Cardiac muscle cell (in vitro differentiated cells and primary cell): ENCODE data around the gene HDAC5. TPM values are rescaled to one million over a fixed set of nuclear protein-coding genes. Genes with fewer than 3 reads are reported as not detected.
"Not testable (repeated sequence)": the region's sequence is repeated elsewhere in the genome, so short reads cannot be mapped to it uniquely, and the experiment has no call there.

Experiments used
- DNase-seq, 2 donors: peaks; one replicate each; pipeline versions ENCODE4 v3.0.0 to v3.0.0-alpha.2; 2010 to 2017; ENCODE audit warnings: low read depth in 1 of 2, low spot score in 1 of 2
- H3K27ac ChIP-seq: fragments of 200-600 bp; sonication (generic); 2 replicates; pipeline ENCODE4 v1.5.1; 2016
- H3K27me3 ChIP-seq: fragments of 200-600 bp; sonication (generic); 2 replicates; pipeline ENCODE4 v1.6.0; 2016; ENCODE audit warnings: control low read depth
- H3K36me3 ChIP-seq: fragments of 200-600 bp; sonication (generic); 2 replicates; pipeline ENCODE4 v1.5.1; 2016; ENCODE audit warnings: control low read depth
- H3K4me1 ChIP-seq: fragments of 200-600 bp; sonication (generic); 2 replicates; pipeline ENCODE4 v1.8.1; 2017; ENCODE audit warnings: low read depth, mild to moderate bottlenecking, mixed run types
- H3K4me3 ChIP-seq: fragments of 200-600 bp; sonication (generic); 2 replicates; pipeline ENCODE4 v1.5.1; 2016; ENCODE audit warnings: mild to moderate bottlenecking
- H3K9me3 ChIP-seq: fragments of 200-600 bp; sonication (generic); 2 replicates; pipeline ENCODE4 v1.5.1; 2017; ENCODE audit warnings: low read depth, mild to moderate bottlenecking, control low read depth
- polyA plus RNA-seq: library from polyadenylated mRNA; unstranded; fragments of >200 nt; fragmentation: Nextera tagmentation; extraction: Ambion mirVana; gene quantifications from 2 replicates; pipeline ENCODE4 v1.2.1, GENCODE V29; 2016
- total RNA-seq: library from RNA; depleted of rRNA; stranded (reverse); fragments of >200 nt; gene quantifications from 2 replicates; pipeline ENCODE4 v1.2.3, GENCODE V29; 2016
- TF ChIP-seq, protein P1 (sequence below): IDR thresholded peaks from 2 replicates; pipeline ENCODE4 v1.5.1; 2012; ENCODE audit warnings: low read depth, mild to moderate bottlenecking, low read length

Gene HDAC5
- total and polyA plus RNA-seq, 2 experiments from 2014 or later, result 94.1 to 300 TPM

DNA sequence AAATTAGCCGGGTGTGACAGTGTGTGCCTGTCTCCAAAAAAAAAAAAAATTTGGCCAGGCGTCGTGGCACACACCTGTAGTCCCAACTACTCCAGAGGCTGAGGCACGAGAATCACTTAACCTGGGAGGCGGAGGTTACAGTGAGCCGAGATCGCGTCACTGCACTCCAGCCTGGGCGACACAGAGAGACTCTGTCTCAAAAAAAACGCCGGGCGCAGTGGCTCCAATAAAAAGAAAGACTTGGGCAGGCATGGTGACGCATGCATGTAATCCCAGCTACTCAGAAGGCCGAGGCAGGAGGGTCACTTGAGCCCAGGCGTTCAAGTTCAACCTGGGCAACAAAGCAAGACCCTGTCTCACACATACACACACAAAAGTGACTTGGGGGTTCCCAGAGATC is 60.6 kb downstream of the HDAC5 start:
- Histone ChIP-seq H3K4me3 (no peak overlapping the region), H3K4me1 (peaks cover 6% of the 10 kb centered on the region), H3K36me3 (peaks cover 24% of the 10 kb centered on the region), H3K9me3 (no peaks in the 10 kb centered on the region), H3K27ac (no peak overlapping the region), H3K27me3 (no peaks in the 10 kb centered on the region)
- TF ChIP-seq, protein P1, sequence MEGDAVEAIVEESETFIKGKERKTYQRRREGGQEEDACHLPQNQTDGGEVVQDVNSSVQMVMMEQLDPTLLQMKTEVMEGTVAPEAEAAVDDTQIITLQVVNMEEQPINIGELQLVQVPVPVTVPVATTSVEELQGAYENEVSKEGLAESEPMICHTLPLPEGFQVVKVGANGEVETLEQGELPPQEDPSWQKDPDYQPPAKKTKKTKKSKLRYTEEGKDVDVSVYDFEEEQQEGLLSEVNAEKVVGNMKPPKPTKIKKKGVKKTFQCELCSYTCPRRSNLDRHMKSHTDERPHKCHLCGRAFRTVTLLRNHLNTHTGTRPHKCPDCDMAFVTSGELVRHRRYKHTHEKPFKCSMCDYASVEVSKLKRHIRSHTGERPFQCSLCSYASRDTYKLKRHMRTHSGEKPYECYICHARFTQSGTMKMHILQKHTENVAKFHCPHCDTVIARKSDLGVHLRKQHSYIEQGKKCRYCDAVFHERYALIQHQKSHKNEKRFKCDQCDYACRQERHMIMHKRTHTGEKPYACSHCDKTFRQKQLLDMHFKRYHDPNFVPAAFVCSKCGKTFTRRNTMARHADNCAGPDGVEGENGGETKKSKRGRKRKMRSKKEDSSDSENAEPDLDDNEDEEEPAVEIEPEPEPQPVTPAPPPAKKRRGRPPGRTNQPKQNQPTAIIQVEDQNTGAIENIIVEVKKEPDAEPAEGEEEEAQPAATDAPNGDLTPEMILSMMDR, result no peak
- no peak for DNase-seq

DNA sequence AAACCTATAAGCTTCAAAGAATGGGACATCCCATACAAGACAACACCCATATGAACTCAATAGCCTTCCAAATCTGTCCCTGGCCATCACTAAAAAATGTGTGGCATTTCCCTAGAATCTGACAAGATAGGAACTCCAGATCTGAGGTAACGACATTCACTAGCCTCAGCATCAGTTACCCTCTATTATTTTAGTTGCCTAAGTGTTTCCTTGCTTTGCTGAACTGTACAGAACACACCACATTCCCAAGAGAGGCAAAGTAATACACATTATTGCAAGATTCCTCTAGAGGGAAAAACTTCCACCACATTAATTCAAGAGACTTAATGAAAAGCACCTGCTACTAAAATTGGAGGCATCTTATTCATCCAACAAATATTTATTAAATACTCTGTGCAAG is 62.0 kb downstream of the HDAC5 start:
- DNase-seq, result no peak
- TF ChIP-seq, protein P1, result no peak
- Histone ChIP-seq H3K27me3 (no peaks in the 10 kb centered on the region), H3K36me3 (peaks cover 24% of the 10 kb centered on the region), H3K4me3 (no peak overlapping the region), H3K4me1 (peaks cover 6% of the 10 kb centered on the region), H3K9me3 (no peaks in the 10 kb centered on the region), H3K27ac (no peak overlapping the region)

DNA sequence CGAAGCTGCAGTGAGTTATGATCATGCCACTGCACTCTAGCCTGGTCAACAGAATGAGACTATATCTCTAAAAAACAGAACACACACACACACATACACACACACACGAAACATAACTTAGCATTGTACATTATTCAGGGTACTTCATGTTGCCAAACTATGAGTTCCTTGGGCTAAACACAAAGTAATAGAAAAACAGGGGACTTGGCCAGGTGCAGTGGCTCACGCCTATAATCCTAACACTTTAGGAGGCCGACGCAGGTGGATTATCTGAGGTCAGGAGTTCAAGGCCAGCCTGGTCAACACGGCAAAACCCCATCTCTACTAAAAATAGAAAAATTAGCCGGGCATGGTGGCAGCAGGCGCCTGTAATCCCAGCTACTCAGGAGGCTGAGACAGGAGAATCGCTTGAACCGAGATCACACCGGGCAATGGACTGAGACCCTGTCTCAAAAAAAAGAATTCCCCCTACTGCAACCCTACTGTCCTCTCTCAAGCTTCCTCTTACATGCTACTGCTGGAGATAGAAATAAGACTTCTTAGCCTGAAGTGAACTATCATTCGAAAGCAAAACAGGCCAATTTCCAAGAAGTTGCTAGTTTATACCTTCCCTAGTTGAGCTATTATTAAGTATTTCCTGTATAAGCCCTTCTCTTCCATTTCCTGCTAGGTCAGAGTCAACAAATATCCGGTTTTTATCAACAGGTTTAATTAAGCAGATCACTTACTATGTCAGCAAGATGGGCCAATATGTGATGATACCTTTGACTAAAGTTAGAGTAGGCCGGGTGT is 64.1 kb downstream of the HDAC5 start:
- peak overlapping the region; percentile 51 for H3K27ac ChIP-seq
- TF ChIP-seq, protein P1, result no peak
- peaks cover 6% of the 10 kb centered on the region for H3K4me1 ChIP-seq
- H3K9me3 ChIP-seq, result no peaks in the 10 kb centered on the region
- no peaks in the 10 kb centered on the region for H3K27me3 ChIP-seq
- H3K36me3 ChIP-seq, result peaks cover 24% of the 10 kb centered on the region
- no peak for DNase-seq
- no peak overlapping the region for H3K4me3 ChIP-seq

DNA sequence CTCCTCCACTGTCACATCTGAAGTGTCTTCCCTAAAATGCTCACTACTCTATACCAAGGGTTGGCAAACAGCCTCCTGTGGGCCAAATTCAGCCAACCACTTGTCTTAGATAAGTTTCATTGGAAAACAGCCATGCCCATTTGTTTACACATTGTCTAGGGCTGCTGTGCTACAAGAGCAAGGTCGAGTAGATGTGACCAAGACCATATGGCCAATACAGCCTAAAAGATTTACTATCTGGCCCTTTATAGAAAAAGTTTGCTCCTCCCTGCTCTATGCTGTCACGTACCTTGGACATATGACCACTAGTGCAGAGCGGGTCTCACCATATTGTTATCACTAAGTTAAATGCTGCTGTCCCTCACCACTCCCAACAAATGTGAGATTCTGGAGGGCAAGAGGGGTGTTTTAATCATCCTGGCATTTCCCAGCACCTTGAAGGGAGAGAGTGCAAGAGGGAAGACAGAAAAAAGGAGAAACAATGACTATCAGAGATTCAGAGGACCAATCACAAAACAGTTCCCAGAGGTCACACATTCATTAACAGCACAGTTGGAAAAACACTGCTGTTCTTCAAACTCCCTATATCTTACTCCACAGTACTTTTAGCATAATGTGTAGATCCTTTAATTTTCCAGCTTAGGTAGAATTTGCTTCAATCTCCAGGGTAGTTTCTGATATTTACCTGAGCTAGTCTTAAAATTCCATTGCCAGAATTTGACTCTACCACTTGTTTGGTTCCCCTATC is 70.1 kb downstream of the HDAC5 start:
- Histone ChIP-seq H3K9me3 (no peaks in the 10 kb centered on the region), H3K4me3 (no peak overlapping the region), H3K27ac (peak overlapping the region; percentile 75), H3K36me3 (peaks cover 21% of the 10 kb centered on the region), H3K4me1 (no peaks in the 10 kb centered on the region), H3K27me3 (no peaks in the 10 kb centered on the region)
- no peak for DNase-seq
- TF ChIP-seq, protein P1, result no peak

DNA sequence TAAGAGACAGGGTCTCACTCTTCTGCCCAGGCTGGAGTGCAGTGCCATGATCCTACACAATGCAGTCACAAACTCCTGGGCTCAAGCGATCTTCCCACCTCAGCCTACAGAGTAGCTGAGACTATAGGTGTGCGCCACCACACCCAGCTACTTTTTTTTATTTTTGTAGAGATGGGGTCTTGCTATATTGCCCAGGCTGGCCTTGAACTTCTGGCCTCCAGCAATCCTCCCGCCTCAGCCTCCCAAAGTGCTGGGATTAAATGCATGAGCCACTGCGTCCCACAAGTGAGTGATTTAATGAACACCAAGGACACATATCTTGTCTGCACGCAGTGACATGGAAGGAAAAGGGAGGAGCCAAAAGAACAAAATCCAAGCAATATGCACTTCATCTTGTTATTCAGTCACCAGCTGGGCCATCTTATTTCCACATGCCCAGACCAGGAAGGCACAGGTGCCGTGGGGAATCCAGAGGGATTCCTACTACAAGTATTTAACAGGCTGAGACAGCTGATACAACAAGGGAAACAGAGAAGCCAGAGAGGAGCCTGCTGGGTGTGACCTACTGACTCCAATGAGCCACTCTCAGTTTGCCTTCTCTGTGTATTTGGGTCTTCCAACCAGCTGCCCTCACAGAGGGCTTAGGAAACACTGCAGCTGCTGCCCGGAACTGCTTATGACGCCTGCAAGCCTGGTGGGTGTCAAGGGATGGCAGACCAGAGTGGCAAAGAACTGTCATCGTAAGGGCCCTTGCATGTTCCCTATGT is 74.0 kb downstream of the HDAC5 start:
- H3K27ac ChIP-seq, result no peak overlapping the region
- no peaks in the 10 kb centered on the region for H3K27me3 ChIP-seq
- no peak overlapping the region for H3K4me3 ChIP-seq
- TF ChIP-seq, protein P1, result no peak
- no peaks in the 10 kb centered on the region for H3K4me1 ChIP-seq
- H3K36me3 ChIP-seq, result peaks cover 23% of the 10 kb centered on the region
- DNase-seq, result no peak
- no peaks in the 10 kb centered on the region for H3K9me3 ChIP-seq

DNA sequence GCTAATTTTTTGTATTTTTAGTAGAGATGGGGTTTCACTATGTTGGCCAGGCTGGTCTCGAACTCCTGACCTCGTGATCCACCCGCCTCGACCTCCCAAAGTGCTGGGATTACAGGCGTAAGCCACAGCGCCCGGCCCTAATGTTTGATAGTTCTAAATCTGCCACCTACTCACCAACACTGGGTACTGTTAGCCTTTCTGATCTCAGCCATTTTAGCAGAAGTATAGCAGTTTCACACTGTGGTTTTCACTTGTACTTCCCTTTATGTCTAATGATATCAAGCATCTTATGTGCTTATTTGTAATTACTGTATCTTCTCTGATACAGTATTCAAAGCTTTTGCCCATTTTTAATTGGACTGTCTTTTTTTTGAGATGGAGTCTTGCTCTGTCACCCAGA is 76.5 kb downstream of the HDAC5 start:
- H3K27ac ChIP-seq, H3K4me3 ChIP-seq, H3K4me1 ChIP-seq, DNase-seq, H3K27me3 ChIP-seq, H3K9me3 ChIP-seq: not testable (repeated sequence)
- H3K36me3 ChIP-seq, result peaks cover 18% of the 10 kb centered on the region
